ENCODE results near the gene CARD11.

- TF ChIP-seq POLR2AphosphoS5 (IDR thresholded peaks at IDR 0.05) (no peak), TAF1 (IDR thresholded peaks at IDR 0.05; ENCODE audit: low read depth) (no peak)
Observed at GRCh38 chr7:2964208-2964607, 79.5 kb downstream of the CARD11 start.
